Esophagus muscularis mucosa (tissue), 4 donors: ENCODE data around the gene KSR1.

Experiments
- CTCF ChIP-seq, 3 experiments: fragments of 200-600 bp in 2 of 3; fragments of 450-650 bp in 1 of 3; sonication (generic) in 2 of 3; IDR thresholded peaks; one replicate each; pipeline ENCODE4 v1.5.1; 2017 to 2019; ENCODE audit warnings: antibody characterized with exemption in 3 of 3, mild to moderate bottlenecking in 2 of 3, moderate library complexity in 1 of 3
- EP300 ChIP-seq: sonication (generic); formaldehyde crosslinking; IDR thresholded peaks from one replicate; pipeline ENCODE4 v1.6.1; 2017; ENCODE audit warnings: antibody characterized with exemption
- POLR2A ChIP-seq: fragments of 450-650 bp; IDR thresholded peaks from one replicate; pipeline ENCODE4 v1.6.1; 2017; ENCODE audit warnings: antibody characterized with exemption, moderate library complexity, mild to moderate bottlenecking, low read depth
- POLR2AphosphoS5 ChIP-seq, 2 donors: sonication (generic); formaldehyde crosslinking; IDR thresholded peaks; one replicate each; pipeline ENCODE4 v1.6.1; 2017; ENCODE audit warnings: antibody characterized with exemption in 2 of 2

GRCh38 chr17:27569257-27569722, 113.0 kb downstream of the KSR1 start:
- TF ChIP-seq CTCF (IDR thresholded peaks at IDR 0.05) (peak in 2 of 3 experiments; percentile 15 to 36), POLR2A (no peak), EP300 (no peak), POLR2AphosphoS5 (IDR thresholded peaks at IDR 0.05) (no peak)
